ENCODE results near the gene MIF4GD. TPM values are rescaled to one million over a fixed set of nuclear protein-coding genes. Genes with fewer than 3 reads are reported as not detected.

Gene MIF4GD
- total RNA-seq, 1 experiment from 2014 or later = 26.1 TPM

DNA sequence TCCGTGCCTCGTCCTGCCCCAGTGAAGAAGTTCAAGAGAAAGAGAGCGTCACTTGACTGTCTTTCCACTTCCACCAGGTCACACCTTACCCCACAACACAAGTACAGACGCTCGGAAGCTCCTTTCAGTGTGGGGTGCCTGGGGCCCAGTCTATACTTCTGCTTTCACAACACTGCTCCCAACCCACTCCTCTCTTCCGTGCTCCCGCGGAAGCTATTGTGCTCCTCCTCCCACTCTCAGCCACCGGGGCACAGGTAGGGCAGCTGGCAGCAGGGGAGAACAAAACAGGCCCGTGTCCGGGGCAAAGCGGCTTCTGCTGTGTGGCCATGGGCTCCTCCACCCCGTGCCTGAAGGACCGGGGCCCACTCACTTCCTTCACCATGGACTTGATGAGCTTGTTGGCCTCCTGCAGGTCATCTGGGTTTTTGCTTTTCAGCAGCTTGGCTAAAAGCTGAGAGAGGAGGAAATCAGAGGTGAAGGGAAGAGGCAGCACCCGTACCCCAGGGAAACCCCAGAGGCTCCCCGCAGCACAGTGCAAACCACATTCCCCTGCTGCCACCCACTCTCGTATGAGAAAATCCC is 28.5 kb downstream of the MIF4GD start:
- Histone ChIP-seq H3K23me2 (ENCODE audit: insufficient read length, low read depth, low read length, poor library complexity, severe bottlenecking) (no peaks in the 10 kb centered on the region), H4K20me1 (ENCODE audit: control insufficient read depth, insufficient read depth, insufficient read length) (peaks cover 4% of the 10 kb centered on the region), H2AFZ (ENCODE audit: low read length) (no peak overlapping the region), H3K14ac (ENCODE audit: insufficient read depth, low read length) (no peak overlapping the region), H3K79me1 (ENCODE audit: insufficient read depth, low read depth, low read length, poor library complexity, severe bottlenecking) (no peaks in the 10 kb centered on the region), H2AK5ac (ENCODE audit: insufficient read length, low read length) (no peak overlapping the region), H4K8ac (replicated peaks; ENCODE audit: insufficient read length, low read depth, low read length) (no peak overlapping the region), H2BK5ac (ENCODE audit: insufficient read length, low read length) (no peak overlapping the region), H3K4me2 (ENCODE audit: insufficient read depth, insufficient read length, low read length) (no peak overlapping the region), H3K27me3 (ENCODE audit: insufficient read depth, low read length) (no peaks in the 10 kb centered on the region), H4K5ac (ENCODE audit: insufficient read length, low read depth, low read length) (no peak overlapping the region), H2BK15ac (ENCODE audit: low read depth, low read length) (no peak overlapping the region), H3T11ph (ENCODE audit: low read length) (no peak overlapping the region), H3K18ac (ENCODE audit: insufficient read length, low read depth, low read length) (no peak overlapping the region), H2BK120ac (ENCODE audit: low read depth, low read length, poor library complexity, severe bottlenecking) (no peak overlapping the region), H3K23ac (ENCODE audit: insufficient read length, low read depth, low read length) (no peak overlapping the region), H3K79me2 (ENCODE audit: insufficient read depth, low read length) (peaks cover 1% of the 10 kb centered on the region; the same call in 1 of the 2 replicates), H3K27ac (ENCODE audit: insufficient read length, low read depth, low read length) (no peak overlapping the region), H3K4ac (ENCODE audit: low read depth, low read length) (no peak overlapping the region), H3K4me1 (ENCODE audit: insufficient read depth, low read length) (no peaks in the 10 kb centered on the region), H3K56ac (ENCODE audit: insufficient read length, low read depth, low read length) (no peak overlapping the region), H2BK20ac (ENCODE audit: low read depth, low read length, poor library complexity, severe bottlenecking) (no peak overlapping the region), H3K9ac (ENCODE audit: extremely low read depth, insufficient read length, low read length) (no peak overlapping the region), H4K91ac (ENCODE audit: insufficient read length, low read depth, low read length) (no peak overlapping the region), H3K9me3 (ENCODE audit: control insufficient read depth, low read depth, low read length) (no peaks in the 10 kb centered on the region), H2BK12ac (ENCODE audit: insufficient read length, low read depth, low read length) (no peak overlapping the region)
- Mint-ChIP-seq H3K27me3 (ENCODE audit: low read depth) (no peaks in the 10 kb centered on the region), H3K4me1 (peaks cover 8 to 15% of the 10 kb centered on the region in 2 experiments), H3K4me3 (no peak overlapping the region), H3K36me3 (ENCODE audit: insufficient read depth in 1 of 3, low read depth in 3 of 3) (peaks cover 33 to 76% (median 76%) of the 10 kb centered on the region in 3 experiments; a peak in 6 of 7 replicates), H3K27ac (peak overlapping the region in 1 of 3 experiments; percentile 68; a peak in 1 of 7 replicates), H3K9me3 (no peaks in the 10 kb centered on the region)
- WGBS (ENCODE audit: extremely low coverage, insufficient read length, low lambda C conversion rate) = no CpG with 5 or more reads among the region's 17 CpGs
- TF ChIP-seq, protein P1, sequence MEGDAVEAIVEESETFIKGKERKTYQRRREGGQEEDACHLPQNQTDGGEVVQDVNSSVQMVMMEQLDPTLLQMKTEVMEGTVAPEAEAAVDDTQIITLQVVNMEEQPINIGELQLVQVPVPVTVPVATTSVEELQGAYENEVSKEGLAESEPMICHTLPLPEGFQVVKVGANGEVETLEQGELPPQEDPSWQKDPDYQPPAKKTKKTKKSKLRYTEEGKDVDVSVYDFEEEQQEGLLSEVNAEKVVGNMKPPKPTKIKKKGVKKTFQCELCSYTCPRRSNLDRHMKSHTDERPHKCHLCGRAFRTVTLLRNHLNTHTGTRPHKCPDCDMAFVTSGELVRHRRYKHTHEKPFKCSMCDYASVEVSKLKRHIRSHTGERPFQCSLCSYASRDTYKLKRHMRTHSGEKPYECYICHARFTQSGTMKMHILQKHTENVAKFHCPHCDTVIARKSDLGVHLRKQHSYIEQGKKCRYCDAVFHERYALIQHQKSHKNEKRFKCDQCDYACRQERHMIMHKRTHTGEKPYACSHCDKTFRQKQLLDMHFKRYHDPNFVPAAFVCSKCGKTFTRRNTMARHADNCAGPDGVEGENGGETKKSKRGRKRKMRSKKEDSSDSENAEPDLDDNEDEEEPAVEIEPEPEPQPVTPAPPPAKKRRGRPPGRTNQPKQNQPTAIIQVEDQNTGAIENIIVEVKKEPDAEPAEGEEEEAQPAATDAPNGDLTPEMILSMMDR (conservative IDR thresholded peaks at IDR 0.05) = no peak
- DNase-seq = no peak

Measured in H9 (cell line).